GM12878 (cell line): ENCODE data around the gene OR5AC2.

Experiments
- JUNB ChIP-seq: IDR thresholded peaks from 2 replicates; pipeline ENCODE4 v1.6.1; 2016; ENCODE audit warnings: antibody characterized with exemption, mild to moderate bottlenecking
- REST ChIP-seq: IDR thresholded peaks from 2 replicates; pipeline ENCODE4 v1.6.1; 2012; ENCODE audit warnings: mild to moderate bottlenecking, low read depth, low read length
- SP1 ChIP-seq: IDR thresholded peaks from one replicate; pipeline ENCODE4 v1.6.1; 2011; ENCODE audit warnings: low read depth, low read length
- TF ChIP-seq, protein P1 (sequence below): IDR thresholded peaks from 2 replicates; pipeline ENCODE4 v1.6.1; 2011; ENCODE audit warnings: low read depth, low read length, improper control_type of control experiment, borderline replicate concordance

GRCh38 chr3:98114264-98114663 is 27.3 kb downstream of the OR5AC2 start:
- TF ChIP-seq, protein P1, sequence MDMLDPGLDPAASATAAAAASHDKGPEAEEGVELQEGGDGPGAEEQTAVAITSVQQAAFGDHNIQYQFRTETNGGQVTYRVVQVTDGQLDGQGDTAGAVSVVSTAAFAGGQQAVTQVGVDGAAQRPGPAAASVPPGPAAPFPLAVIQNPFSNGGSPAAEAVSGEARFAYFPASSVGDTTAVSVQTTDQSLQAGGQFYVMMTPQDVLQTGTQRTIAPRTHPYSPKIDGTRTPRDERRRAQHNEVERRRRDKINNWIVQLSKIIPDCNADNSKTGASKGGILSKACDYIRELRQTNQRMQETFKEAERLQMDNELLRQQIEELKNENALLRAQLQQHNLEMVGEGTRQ: no peak
- TF ChIP-seq JUNB (no peak), REST (no peak), SP1 (no peak)
